OCI-LY1 (cell line): ENCODE measurements around the gene MACROD2.

ENCODE experiments used
- EZH2 ChIP-seq: fragments of 200-600 bp; sonication (generic), shearing (Covaris generic); IDR thresholded peaks from 2 replicates; pipeline ENCODE4 v1.8.0; 2017; ENCODE audit warnings: borderline replicate concordance, mixed run types, mild to moderate bottlenecking, antibody characterized with exemption, low read length, moderate library complexity, mixed read lengths
- TF ChIP-seq, protein P1 (sequence below): fragments of 200-600 bp; sonication (generic), shearing (Covaris generic); IDR thresholded peaks from 2 replicates; pipeline ENCODE4 v1.5.1; 2017; ENCODE audit warnings: mild to moderate bottlenecking, antibody characterized with exemption, low read length, moderate library complexity, mixed read lengths

DNA sequence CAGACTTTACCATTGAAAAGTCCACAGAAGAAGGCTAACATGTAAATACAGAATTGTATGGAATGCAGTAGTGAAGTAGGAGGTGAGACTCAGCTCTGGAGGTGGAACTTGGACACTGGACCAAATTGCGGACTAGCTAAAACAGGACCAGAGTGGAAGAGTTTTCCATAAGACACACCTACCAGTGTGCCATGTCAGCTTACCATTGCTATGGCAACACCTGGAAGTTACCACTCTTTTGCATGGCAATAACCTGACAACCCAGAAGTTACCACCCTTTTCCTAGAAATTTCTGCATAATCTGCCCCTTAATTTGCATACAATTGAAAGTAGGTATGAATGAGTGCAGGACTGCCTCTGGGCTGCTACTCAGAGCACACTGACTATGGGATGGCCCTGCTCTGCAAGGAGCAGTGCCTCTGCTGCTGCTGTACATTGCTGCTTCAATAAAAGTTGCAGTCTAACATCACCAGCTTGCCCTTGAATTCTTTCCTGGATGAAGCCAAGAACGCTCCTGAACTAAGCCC lies 911.7 kb downstream of the MACROD2 start:
- TF ChIP-seq, protein P1, sequence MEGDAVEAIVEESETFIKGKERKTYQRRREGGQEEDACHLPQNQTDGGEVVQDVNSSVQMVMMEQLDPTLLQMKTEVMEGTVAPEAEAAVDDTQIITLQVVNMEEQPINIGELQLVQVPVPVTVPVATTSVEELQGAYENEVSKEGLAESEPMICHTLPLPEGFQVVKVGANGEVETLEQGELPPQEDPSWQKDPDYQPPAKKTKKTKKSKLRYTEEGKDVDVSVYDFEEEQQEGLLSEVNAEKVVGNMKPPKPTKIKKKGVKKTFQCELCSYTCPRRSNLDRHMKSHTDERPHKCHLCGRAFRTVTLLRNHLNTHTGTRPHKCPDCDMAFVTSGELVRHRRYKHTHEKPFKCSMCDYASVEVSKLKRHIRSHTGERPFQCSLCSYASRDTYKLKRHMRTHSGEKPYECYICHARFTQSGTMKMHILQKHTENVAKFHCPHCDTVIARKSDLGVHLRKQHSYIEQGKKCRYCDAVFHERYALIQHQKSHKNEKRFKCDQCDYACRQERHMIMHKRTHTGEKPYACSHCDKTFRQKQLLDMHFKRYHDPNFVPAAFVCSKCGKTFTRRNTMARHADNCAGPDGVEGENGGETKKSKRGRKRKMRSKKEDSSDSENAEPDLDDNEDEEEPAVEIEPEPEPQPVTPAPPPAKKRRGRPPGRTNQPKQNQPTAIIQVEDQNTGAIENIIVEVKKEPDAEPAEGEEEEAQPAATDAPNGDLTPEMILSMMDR: no peak
- no peak for TF ChIP-seq EZH2
